HG03139 (cell line): ENCODE measurements around the gene CHRNA3.

Experiments
- ATAC-seq: cut with Tn5 transposase; IDR thresholded peaks from one replicate; pipeline ENCODE4 v1.9.1; 2021; ENCODE audit not compliant: unreplicated experiment

CHRNA3 gene

GRCh38 chr15:78620527-78621421 is at the start of gene CHRNA3:
Gene CHRNA3, minus strand, starts transcription at chr15:78620996. Its CDS starts 202 bp downstream, at chr15:78620794.
- ATAC-seq: no peak

- ATAC-seq: no peak
Measured at GRCh38 chr15:78668987-78669386, 48.2 kb upstream of the CHRNA3 start.

GRCh38 chr15:78667578-78668236 is 46.9 kb upstream of the CHRNA3 start:
- ATAC-seq: no peak

DNA sequence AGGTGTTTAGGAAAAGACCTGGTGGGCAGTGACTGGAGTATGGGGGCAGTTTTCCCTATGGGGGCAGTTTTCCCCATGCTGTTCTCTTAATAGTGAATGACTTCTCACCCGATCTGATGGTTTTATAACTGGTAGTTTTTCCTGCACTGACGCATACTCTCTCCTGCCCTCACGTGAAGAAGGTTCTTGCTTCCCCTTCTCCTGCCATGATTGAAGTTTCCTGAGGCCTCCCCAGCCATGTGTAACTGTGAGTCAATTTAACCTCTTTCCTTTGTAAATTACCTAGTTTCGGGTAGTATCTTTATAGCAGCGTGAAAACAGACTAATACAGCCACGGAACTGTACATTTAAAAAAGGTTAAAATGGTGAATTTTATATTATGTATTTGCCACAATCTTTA is 45.2 kb upstream of the CHRNA3 start:
- no peak for ATAC-seq

DNA sequence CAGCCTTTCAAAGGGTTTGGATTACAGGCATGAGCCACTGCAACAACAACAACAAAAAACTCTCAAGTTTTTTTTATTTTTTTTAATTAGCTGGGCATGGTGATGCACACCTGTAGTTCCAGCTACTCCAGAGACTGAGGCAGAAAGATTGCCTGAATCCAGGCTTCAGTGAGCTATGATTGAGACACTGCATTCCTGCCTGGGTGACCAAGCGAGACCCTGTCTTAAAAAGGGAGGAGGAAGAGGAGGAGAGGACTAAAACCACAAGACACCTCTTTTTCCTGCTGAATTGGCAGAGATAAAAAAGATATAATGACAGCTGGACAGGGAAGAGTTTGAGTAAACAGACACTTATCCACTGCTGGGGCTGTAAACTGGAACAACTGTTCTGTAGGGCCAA is 42.9 kb upstream of the CHRNA3 start:
- no peak for ATAC-seq

- no peak for ATAC-seq
Measured at GRCh38 chr15:78662028-78662427, 41.2 kb upstream of the CHRNA3 start.

DNA sequence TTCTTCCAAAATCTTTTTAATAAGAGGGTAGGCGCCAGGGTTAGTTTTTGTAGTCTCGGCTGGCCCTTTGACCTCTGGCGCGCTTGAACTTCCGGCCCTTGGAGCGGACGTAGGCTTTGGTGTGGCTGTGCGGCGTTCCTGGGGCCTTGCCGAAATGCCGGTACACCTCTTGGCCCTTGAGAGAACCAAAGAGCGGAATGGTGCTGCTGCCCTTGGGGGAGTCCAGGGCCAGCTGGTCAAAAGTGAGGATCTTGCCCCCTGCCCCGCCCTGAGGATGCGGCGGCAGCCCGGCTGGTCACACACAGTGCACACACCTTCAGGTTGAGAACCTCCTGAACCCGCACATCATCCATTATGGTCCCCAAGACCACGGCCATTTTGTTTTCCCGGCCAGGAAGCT is 40.2 kb upstream of the CHRNA3 start:
- ATAC-seq: no peak

DNA sequence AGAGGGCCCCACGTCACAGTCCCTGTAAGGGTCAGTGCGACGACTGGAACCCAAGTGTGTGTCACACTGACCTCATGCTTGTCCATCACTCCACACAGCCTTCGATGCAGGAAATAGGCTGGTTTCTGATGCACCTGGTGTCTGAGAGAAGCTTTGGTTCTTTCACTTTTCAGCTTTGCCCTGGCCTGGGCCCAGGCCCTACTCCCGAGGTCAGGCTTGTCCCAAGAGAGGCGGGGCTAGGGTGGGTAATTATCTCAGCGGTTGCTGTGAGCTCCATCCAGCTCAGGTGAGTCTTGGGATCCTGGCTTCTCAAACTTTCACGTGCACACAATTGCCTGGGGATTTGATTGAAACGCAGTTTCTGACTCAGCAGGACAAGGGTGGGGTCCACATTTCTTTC is 39.8 kb upstream of the CHRNA3 start:
- no peak for ATAC-seq

GRCh38 chr15:78658823-78659222 is 38.0 kb upstream of the CHRNA3 start:
- ATAC-seq: no peak

DNA sequence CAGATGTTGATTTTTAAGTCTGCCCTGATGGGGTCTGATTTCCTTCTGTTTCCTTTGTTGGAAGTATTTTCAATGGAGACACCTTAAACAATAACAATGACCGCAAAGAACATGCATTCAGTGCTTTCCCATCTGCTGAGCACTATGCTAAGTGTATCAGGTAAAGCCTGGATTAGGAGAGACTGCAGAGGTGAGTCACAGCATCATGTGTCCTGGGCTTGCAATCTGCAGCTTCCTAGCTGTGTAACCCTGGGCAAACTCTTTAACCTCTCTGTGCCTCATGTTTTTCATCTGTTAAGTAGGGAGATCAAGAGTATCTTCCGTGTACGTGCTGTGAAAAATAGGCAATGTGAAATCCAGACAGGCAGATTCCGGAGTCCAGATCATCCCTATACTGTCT is 33.5 kb upstream of the CHRNA3 start:
- no peak for ATAC-seq

GRCh38 chr15:78651930-78652615 is 31.3 kb upstream of the CHRNA3 start:
- no peak for ATAC-seq

GRCh38 chr15:78651007-78651406 is 30.2 kb upstream of the CHRNA3 start:
- no peak for ATAC-seq

GRCh38 chr15:78650022-78650421 is 29.2 kb upstream of the CHRNA3 start:
- ATAC-seq: no peak

DNA sequence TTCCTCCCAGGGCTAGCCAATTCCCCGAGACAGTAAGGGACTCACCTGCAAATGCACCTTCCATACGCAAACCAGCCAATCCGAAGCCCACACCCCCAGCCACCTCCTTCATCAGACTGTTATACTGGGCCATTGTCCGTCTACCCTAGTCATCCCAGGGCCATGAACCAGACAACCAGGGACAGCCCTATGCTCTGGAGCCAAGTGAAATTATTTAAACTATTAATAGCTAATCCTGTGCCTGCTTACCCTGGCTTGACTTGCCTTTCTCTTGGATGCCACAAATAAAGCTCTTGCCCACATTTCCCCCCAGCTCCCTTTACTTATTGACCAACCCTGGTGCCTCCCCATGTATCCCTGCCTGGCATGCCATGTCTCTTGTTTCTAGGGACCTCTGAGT is 24.2 kb upstream of the CHRNA3 start:
- no peak for ATAC-seq

GRCh38 chr15:78642331-78642730 is 21.5 kb upstream of the CHRNA3 start:
- ATAC-seq: no peak

GRCh38 chr15:78641749-78642275 is 21.0 kb upstream of the CHRNA3 start:
- no peak for ATAC-seq

DNA sequence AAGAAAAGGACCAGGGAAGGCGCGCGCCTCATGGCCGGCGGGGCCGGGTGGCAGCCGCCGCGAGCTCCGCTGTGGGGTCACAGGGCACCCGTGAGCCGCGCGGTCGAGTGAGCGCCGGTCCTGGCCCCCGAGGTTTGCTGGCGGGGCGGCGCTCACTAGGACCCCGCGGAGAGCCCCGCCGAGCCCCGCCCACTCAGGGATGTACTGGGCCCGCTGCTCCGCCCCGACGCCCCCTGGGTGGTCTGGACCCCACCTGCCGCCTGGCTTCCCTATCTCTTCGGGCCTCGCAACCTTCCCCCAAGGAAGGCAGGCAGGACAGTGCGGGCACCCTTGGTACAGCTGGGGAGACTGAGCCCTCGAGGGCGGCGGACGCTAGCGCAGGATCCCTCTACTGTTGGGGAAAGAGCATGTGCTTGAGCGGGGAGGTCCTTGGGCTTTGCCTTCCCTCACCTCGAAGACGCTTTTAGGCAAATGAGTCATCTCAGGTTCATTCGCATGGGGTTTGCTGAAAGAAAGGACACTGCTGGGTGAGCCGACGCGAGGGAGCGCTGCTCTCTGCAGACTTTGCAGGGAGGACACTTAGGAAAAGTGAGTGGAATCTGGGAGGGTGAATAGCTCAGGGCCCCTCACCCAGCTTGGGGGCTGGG is 20.4 kb upstream of the CHRNA3 start, which contains the start of gene CHRNB4:
Gene CHRNB4 (minus strand): TSS at position 109 of the 647 bp plus-strand sequence. CDS start 77 bp downstream, at position 32.
- ATAC-seq: no peak

DNA sequence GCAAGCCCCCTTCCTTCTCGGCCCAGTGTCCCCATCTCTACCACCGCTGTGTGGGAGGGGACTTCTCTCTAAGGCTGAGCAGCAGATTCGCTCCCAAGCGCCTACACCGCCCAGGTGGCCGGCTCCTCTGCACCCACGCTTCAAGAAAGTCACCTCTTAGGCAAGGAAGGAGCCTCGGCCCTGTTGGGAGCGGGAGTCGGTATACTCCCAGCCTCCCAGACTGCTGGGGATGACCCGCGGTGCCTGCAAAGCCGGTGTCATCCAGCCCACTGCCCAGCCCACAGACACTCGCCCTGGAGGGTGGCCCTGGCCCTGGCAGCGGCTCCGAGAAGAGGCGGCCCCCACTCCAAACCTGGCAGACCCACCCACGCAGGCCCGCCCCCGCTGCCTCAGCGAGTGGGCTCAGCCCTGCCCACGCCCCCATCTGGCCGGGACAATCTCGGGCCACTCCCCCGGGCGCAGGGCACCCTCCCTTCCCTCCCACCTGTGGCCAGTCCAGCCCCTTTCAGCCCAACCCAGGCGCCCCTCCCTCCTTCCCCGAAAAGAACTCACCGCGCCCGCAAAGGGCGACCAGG is 19.8 kb upstream of the CHRNA3 start:
- ATAC-seq: no peak

GRCh38 chr15:78638658-78639314 is 18.0 kb upstream of the CHRNA3 start:
- no peak for ATAC-seq
